HG03521 (cell line): ENCODE results near the gene RFLNA.

Source experiments
- ATAC-seq: cut with Tn5 transposase; IDR thresholded peaks from one replicate; pipeline ENCODE4 v1.9.1; 2021; ENCODE audit warnings: mild to moderate bottlenecking, moderate library complexity; ENCODE audit not compliant: unreplicated experiment

RFLNA gene

DNA sequence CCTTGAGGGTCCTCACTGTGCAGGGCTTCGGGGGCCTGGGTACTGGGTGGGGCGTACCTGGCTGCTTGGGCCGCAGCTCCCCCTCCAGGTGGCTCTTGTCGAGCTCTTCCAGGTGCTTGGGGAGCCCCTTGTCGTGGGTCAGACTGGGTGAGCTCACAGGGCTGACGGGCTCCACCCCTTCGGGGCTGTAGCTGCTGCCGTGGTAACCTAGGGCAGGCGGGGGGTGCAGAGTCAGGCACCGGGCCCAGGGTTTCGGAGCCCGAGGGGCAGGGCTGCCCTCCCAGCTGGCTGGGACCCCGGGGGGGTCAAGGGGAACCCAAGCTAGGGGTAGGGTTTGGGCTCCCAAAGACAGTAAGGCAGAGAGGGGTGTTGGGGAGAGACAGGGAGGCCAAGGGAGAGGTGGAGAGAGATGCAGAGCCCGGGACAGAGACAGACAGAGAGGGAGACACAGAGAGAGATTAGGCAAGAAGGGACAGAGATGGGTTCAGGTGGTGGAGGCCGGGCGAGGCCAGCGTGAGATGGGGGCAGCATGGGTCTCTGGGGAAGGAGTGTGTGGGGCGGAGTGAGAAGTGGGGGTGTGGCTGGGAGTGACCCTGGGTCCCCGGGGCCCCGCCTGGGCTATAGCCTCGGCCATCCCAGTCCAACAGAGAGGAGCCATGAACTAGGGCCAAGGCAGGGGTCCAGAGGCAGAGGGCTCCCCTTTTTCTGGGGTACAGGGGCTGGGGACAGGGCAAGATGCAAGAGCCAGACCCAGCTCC, 40.7 kb downstream of the RFLNA start:
- ATAC-seq = no peak

GRCh38 chr12:124336184-124336437, 41.2 kb downstream of the RFLNA start:
- no peak for ATAC-seq

DNA sequence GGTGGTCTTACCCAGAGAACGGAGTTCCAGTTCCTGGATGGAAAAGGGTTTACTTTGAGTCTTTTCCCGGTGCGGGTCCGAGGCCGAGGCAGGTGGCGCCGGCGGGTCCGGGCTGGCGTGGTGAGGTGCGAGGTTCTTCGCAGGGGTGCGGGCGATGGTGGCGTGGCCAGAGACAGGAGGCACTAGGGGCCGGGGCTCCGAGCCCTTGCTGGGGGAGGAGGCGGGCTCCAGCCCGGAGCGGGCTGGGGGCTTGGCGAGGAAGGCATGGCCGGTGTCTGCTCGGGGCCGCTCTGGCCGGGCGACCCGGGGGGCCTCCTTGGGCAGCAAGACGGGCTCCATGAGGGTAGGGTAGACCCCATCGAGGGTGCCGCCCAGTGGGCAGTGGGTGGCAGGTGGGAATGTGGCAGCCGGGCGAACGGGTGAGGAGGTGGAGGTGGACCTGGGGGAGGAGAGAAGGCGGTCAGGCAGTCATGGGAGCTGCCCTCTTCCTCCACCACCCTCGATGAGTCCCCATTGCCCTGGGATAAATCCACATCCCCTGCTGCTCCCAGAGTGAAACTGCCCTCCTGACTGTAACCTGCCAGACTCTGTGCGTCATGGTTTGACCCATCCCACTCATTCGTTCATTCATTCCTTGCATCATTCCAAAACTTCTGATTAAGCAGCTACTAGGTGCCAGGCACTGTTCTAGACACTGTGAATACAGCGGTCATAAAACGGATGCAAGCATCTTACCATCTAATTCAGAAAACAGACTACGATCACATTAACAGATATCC, 42.0 kb downstream of the RFLNA start:
- no peak for ATAC-seq

DNA sequence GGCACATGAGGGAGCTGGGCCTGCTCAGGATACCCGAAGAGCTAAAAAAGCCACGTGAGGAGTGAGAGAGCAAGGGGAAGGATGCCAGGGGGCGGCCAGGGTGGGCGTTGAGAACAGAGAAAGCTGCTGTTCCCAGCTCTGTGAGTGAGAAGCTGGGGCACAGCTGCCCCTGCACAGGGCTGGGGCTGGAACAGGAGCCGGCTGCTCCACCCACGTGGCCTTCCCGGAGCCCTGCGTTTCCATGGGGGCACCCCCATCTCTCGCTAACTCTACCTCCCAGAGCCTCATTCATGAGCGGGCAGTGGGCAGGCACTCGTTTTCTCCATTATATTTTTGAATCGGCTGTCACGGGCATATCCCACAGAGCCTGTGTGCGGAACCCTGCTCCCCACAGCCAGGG, 42.7 kb downstream of the RFLNA start:
- ATAC-seq = no peak

DNA sequence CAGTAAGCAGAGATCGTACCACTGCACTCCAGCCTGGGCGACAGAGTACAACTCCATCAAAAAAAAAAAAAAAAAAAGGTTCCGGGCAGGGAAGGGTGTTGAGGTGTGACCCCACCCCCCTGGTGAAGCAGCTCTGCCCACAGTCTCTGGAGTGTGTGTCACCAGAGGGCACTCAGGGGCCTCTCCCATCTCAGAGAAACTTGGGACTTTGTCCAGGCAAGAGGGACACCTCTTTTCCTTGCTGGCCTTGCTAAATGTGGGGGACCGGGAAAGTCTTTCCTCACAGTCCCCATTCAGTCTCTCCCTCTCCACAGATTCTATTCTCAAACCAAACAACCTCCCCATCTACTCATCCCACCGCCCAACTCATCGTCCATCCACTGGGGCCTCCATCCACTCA, 43.6 kb downstream of the RFLNA start:
- ATAC-seq = no peak

DNA sequence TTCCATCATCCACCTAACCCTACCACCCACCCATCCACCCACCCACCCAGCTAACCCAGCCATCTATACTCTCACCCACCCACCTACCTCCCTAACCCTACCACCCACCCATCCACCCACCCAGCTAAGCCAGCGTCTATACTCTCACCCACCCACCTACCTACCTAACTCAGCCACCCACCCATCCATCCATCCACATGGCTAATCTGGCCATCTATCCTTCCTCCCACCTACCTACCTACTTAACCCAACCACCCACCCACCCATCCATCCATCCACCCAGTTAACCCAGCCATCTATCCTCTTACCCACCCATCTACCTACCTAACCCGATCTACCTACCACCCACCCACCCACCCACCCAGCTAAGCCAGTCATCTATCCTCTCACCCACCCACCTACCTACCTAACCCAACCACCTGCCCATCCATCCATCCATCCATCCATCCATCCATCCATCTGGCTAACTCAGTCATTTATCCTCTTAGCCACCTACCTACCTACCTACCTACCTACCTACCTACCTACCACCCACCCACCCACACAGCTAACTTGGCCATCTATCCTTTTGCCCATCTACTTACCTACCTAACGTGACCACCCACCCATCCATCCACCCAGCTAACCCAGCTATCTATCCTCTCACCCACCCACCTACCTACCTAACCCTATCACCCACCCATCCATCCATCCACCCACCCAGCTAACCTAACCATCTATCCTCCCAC, 44.1 kb downstream of the RFLNA start:
- no peak for ATAC-seq

- ATAC-seq = no peak
These were observed 45.4 kb downstream of the RFLNA start for GRCh38 chr12:124340080-124340900.

- no peak for ATAC-seq
These were observed 46.8 kb downstream of the RFLNA start for GRCh38 chr12:124341645-124342069.

- no peak for ATAC-seq
These were observed 49.1 kb downstream of the RFLNA start for GRCh38 chr12:124344022-124344421.

DNA sequence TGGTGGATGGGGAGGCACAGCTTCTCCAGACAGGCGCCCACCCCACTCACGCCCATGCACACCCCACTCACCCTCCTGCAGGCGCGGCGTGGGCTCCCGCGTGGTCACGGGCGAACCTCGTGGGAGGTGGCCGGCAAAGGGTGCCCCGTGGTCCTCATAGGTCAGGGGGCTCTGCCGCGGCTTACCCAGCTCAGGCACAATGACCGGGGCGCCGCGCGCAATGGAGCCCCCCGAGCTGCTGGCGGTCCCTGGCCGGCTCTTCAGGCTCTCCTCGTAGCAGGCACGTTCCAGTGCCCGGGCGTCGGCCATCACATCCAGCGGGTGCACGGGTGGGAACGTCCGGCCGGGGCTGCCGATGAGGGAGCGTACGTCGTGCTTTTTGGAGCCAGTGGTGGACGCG, 49.6 kb downstream of the RFLNA start:
- no peak for ATAC-seq

DNA sequence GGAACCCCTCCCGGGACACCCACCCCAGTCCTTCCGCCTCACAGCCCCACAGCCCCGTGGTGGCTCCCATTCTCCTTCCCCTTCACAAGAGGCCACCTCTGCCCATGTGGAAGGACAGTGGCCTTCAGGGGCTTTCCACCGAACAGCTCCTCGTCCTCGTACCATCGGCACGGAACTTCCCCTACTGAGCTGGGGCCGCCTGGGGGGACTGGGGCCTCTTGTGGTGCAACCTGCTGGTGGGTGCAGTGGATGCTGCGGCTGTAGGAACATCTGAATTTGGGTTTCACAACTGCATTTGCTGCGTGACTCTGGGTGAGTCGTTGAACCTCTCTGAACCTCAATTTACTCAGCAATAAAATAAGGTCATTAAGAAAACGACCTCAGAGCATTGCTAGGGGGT, 50.9 kb downstream of the RFLNA start:
- ATAC-seq = no peak

GRCh38 chr12:124346425-124347168, 51.7 kb downstream of the RFLNA start:
- ATAC-seq = no peak

GRCh38 chr12:124347335-124347734, 52.4 kb downstream of the RFLNA start:
- no peak for ATAC-seq

- ATAC-seq = no peak
These were observed 53.1 kb downstream of the RFLNA start for GRCh38 chr12:124347805-124348658.

DNA sequence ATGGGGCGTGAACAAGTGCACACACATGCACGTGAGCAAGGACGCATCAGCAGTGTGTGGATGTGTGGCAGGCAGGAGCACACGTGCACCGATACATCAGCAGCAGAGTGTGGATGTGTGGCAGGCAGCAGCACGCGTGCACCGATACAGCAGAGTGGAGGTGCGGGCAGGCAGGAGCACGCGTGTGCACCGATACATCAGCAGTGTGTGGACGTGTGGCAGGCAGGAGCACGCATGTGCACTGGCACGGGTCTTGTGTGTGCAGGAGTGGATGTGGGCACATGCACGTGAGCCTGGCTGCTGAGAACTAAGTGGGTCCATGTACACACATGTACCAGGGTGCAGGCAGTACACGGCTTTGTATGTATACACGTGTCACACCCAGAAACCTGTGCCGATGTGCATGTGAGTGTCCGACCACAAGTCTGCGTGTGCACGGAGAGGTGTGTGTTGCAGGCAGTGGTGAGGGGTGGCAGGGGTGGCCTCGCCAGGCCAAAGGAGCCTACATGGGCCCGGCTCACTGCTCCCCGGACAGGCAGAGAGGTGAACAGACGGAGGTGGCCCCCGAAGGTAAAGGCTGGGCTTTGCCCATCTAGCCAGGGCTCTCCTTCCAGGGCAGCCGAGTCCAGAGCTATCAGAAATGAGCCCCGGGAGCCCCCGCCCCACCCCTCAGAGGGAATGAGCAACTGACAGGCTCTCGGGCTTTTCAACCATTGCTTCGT, 53.9 kb downstream of the RFLNA start:
- ATAC-seq = no peak

DNA sequence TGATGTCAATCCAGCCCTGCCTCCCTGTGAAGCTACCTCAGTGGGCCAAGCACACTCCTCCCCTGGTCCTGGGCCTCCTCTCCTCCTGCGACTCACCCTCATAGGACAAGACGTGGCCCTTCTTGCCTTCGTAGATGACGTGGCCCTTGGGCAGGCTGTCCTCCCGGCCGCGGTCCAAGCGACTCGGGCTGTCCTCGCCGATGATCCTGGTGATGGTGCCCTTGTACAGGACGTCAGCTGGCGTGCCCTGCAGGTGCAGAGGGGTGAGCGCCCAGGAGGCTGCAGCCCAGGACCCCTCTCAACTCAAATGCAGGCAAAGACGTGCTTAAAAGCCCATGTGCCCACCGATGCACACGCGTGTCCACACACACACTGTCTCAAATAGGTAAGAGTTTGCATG, 55.6 kb downstream of the RFLNA start:
- ATAC-seq = no peak

DNA sequence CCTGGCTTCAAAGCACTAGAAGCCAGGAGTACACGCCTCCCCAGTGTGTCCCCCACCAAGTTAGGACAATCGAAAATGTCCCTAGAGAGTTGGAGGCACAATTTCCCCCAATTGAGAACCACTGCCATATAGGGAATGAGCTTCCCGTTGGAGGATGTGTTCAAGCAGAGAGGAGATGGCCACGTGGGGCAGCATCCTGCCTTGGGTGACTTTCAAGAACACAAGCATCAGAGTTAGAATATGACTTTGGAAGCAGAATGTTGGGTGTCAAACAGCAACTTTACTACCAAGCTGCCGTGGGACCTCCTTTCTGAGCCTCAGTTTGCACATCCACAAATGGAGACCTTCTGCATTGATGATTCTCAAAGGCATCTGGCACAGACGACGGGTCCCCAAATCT, 56.5 kb downstream of the RFLNA start:
- no peak for ATAC-seq

- ATAC-seq = no peak
These were observed 57.4 kb downstream of the RFLNA start for GRCh38 chr12:124352257-124352656.

DNA sequence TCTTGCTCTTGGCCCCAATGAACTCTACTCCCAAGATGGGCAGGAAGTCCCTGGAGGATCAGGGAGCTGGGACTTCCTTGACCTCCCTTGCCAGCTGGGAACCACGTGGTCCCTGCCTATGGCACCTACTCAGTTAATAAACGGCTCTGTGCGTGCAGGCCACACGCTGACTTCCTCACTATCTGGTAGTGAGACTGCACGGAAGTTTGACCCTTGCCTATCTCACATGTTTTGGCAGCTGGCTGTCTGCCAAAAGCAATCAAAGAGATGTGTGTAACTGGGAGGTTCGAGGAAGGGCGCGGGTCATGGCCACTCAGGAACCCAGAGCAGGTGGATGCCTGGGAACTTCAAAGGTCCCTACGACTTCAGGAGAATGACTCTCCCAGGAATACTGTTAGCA, 57.9 kb downstream of the RFLNA start:
- ATAC-seq = no peak
